WTC11 (cell line): ENCODE data around the gene MFNG. TPM values are rescaled to one million over a fixed set of nuclear protein-coding genes. Genes with fewer than 3 reads are reported as not detected.

Experiments
- ATAC-seq: fragments of 200-7000 bp; cut with Tn5 transposase; 2 replicates; pipeline ENCODE4 v1.10.0; 2021; ENCODE audit warnings: mild to moderate bottlenecking, moderate library complexity
- CTCF ChIA-PET: fragments of 300-600 bp; sonication (Branson Sonifier 250); formaldehyde crosslinking; loops from one replicate; lab custom pipeline; 2021; ENCODE audit warnings: antibody characterized with exemption; lab: Charles Lee
- POLR2A ChIA-PET: fragments of 350-600 bp; sonication (Branson Sonifier 250); formaldehyde crosslinking; loops from one replicate; lab custom pipeline; 2021; ENCODE audit warnings: antibody characterized with exemption; lab: Charles Lee
- DNase-seq: peaks from one replicate; pipeline ENCODE4 v3.0.0; 2021; ENCODE audit warnings: low spot score
- H3K27ac Mint-ChIP-seq: 2 replicates; pipeline ENCODE4 v1.8.0; 2021; ENCODE audit warnings: mixed read lengths
- H3K27me3 Mint-ChIP-seq: 2 replicates; pipeline ENCODE4 v1.8.0; 2021; ENCODE audit warnings: low read depth, mild to moderate bottlenecking, moderate library complexity, mixed read lengths
- H3K36me3 Mint-ChIP-seq: 2 replicates; pipeline ENCODE4 v1.8.0; 2021; ENCODE audit warnings: mixed read lengths
- H3K4me1 Mint-ChIP-seq: 2 replicates; pipeline ENCODE4 v1.8.0; 2022; ENCODE audit warnings: mixed read lengths
- H3K4me3 Mint-ChIP-seq: 2 replicates; pipeline ENCODE4 v1.8.0; 2021; ENCODE audit warnings: mild to moderate bottlenecking, moderate library complexity, mixed read lengths
- H3K9me3 Mint-ChIP-seq: 2 replicates; pipeline ENCODE4 v1.8.0; 2021; ENCODE audit warnings: mixed read lengths
- CBFB ChIP-seq: sonication (generic); formaldehyde crosslinking; IDR thresholded peaks from 2 replicates; pipeline ENCODE4 v1.8.1; 2022; ENCODE audit warnings: mild to moderate bottlenecking, low read depth, missing genetic modification reagents
- CREB1 ChIP-seq: sonication (generic); formaldehyde crosslinking; IDR thresholded peaks from 2 replicates; pipeline ENCODE4 v1.8.0; 2023; ENCODE audit warnings: mild to moderate bottlenecking, missing genetic modification reagents
- E2F1 ChIP-seq: sonication (generic); formaldehyde crosslinking; IDR thresholded peaks from 2 replicates; pipeline ENCODE4 v1.8.0; 2022; ENCODE audit warnings: mild to moderate bottlenecking, missing genetic modification reagents
- ELF4 ChIP-seq: sonication (generic); formaldehyde crosslinking; IDR thresholded peaks from 2 replicates; pipeline ENCODE4 v1.8.1; 2022; ENCODE audit warnings: low read depth, mild to moderate bottlenecking, moderate library complexity, missing genetic modification reagents
- ERG ChIP-seq: fragments of 250-450 bp; sonication (Bioruptor Pico); IDR thresholded peaks from 2 replicates; pipeline ENCODE4 v1.8.0; 2021; ENCODE audit warnings: mild to moderate bottlenecking
- FOXP4 ChIP-seq: sonication (generic); formaldehyde crosslinking; IDR thresholded peaks from 2 replicates; pipeline ENCODE4 v1.8.0; 2022; ENCODE audit warnings: mild to moderate bottlenecking, missing genetic modification reagents
- KAT7 ChIP-seq: sonication (generic); formaldehyde crosslinking; IDR thresholded peaks from 2 replicates; pipeline ENCODE4 v1.8.1; 2023; ENCODE audit warnings: missing genetic modification reagents, mild to moderate bottlenecking, borderline replicate concordance
- MAX ChIP-seq: sonication (generic); formaldehyde crosslinking; IDR thresholded peaks from 2 replicates; pipeline ENCODE4 v1.8.0; 2022; ENCODE audit warnings: mild to moderate bottlenecking, missing genetic modification reagents
- MYBL2 ChIP-seq: sonication (generic); formaldehyde crosslinking; IDR thresholded peaks from 2 replicates; pipeline ENCODE4 v1.8.1; 2023; ENCODE audit warnings: mild to moderate bottlenecking, moderate library complexity, missing genetic modification reagents
- NFATC4 ChIP-seq: fragments of 250-450 bp; sonication (Bioruptor Pico); IDR thresholded peaks from 2 replicates; pipeline ENCODE4 v1.9.0; 2021; ENCODE audit warnings: mild to moderate bottlenecking
- PRRX2 ChIP-seq: fragments of 250-450 bp; sonication (Bioruptor Pico); IDR thresholded peaks from 2 replicates; pipeline ENCODE4 v1.8.0; 2021; ENCODE audit warnings: mild to moderate bottlenecking
- SMAD3 ChIP-seq: sonication (generic); formaldehyde crosslinking; IDR thresholded peaks from 2 replicates; pipeline ENCODE4 v1.8.0; 2022; ENCODE audit warnings: missing genetic modification reagents, mild to moderate bottlenecking, borderline replicate concordance
- SOX15 ChIP-seq: fragments of 250-450 bp; sonication (Bioruptor Pico); IDR thresholded peaks from 2 replicates; pipeline ENCODE4 v1.9.0; 2021; ENCODE audit warnings: mild to moderate bottlenecking
- TEAD1 ChIP-seq: sonication (generic); formaldehyde crosslinking; IDR thresholded peaks from 2 replicates; pipeline ENCODE4 v1.8.0; 2022; ENCODE audit warnings: mild to moderate bottlenecking, missing genetic modification reagents
- TEAD4 ChIP-seq: sonication (generic); formaldehyde crosslinking; IDR thresholded peaks from 2 replicates; pipeline ENCODE4 v1.8.0; 2022; ENCODE audit warnings: mild to moderate bottlenecking, missing genetic modification reagents
- TP53 ChIP-seq: sonication (generic); formaldehyde crosslinking; IDR thresholded peaks from 2 replicates; pipeline ENCODE4 v1.8.1; 2023; ENCODE audit warnings: mild to moderate bottlenecking, missing genetic modification reagents
- ZBTB43 ChIP-seq: sonication (generic); formaldehyde crosslinking; IDR thresholded peaks from 2 replicates; pipeline ENCODE4 v1.8.1; 2023; ENCODE audit warnings: mild to moderate bottlenecking, missing genetic modification reagents
- ZMAT4 ChIP-seq: fragments of 250-450 bp; sonication (Bioruptor Pico); IDR thresholded peaks from 2 replicates; pipeline ENCODE4 v1.9.0; 2021; ENCODE audit warnings: mild to moderate bottlenecking
- ZNF512 ChIP-seq: sonication (generic); formaldehyde crosslinking; IDR thresholded peaks from 2 replicates; pipeline ENCODE4 v1.8.1; 2022; ENCODE audit warnings: missing genetic modification reagents, borderline replicate concordance
- total RNA-seq: library from RNA; stranded (reverse); gene quantifications from 3 replicates; pipeline ENCODE4 v1.2.3, GENCODE V29; 2021

MFNG gene
- total RNA-seq, 1 experiment from 2014 or later: 3.2 TPM

- Mint-ChIP-seq H3K36me3 (no peaks in the 10 kb centered on the region), H3K4me1 (peaks cover 36% of the 10 kb centered on the region), H3K27me3 (peaks cover 56% of the 10 kb centered on the region), H3K4me3 (peak overlapping the region; percentile 87), H3K9me3 (no peaks in the 10 kb centered on the region), H3K27ac (no peak overlapping the region; the same call in 1 of the 2 replicates)
- TF ChIP-seq MAX (CRISPR knock-in tag) (peak; percentile 32; the same call in 1 of the 2 replicates), ZBTB43 (CRISPR knock-in tag) (0 out of 2 replicates have a peak, but pooled peaks have one; percentile 40), MYBL2 (CRISPR knock-in tag) (no peak), FOXP4 (CRISPR knock-in tag) (0 out of 2 replicates have a peak, but pooled peaks have one; percentile 1), TP53 (CRISPR knock-in tag) (0 out of 2 replicates have a peak, but pooled peaks have one; percentile 14)
- peak; percentile 5 for ATAC-seq
- ChIA-PET CTCF (interaction anchor here (1.0 to 1.6 kb wide), 7 partner anchors 8 to 171 kb away, joined by 3 to 13 read pairs (median 6); no protein-coding TSS in a partner anchor), POLR2A (interaction anchor here (0.6 kb wide), 1 partner anchor 154 kb away, joined by 6 read pairs; no protein-coding TSS in a partner anchor)
- no peak for DNase-seq
Measured at GRCh38 chr22:37420686-37421467, 65.3 kb downstream of the MFNG start.

- Mint-ChIP-seq H3K27me3 (peaks cover 48% of the 10 kb centered on the region), H3K9me3 (no peaks in the 10 kb centered on the region), H3K36me3 (no peaks in the 10 kb centered on the region), H3K27ac (no peak overlapping the region; the same call in 1 of the 2 replicates), H3K4me3 (peak overlapping the region; percentile 87), H3K4me1 (peaks cover 32% of the 10 kb centered on the region)
- ChIA-PET CTCF (interaction anchor here (1.0 to 1.6 kb wide), 7 partner anchors 9 to 172 kb away, joined by 3 to 13 read pairs (median 6); no protein-coding TSS in a partner anchor), POLR2A (no interaction called here)
- ATAC-seq (peak; percentile 79), DNase-seq (peak; percentile 64)
- TF ChIP-seq MAX (CRISPR knock-in tag): no peak
- TF ChIP-seq CBFB (CRISPR knock-in tag): peak; percentile 74; the same call in 1 of the 2 replicates
- no peak for TF ChIP-seq SOX15
- TF ChIP-seq ZMAT4 (CRISPR knock-in tag): no peak
- no peak for TF ChIP-seq ERG (CRISPR knock-in tag)
- TF ChIP-seq E2F1 (CRISPR knock-in tag): no peak
- no peak for TF ChIP-seq SMAD3
- no peak for TF ChIP-seq NFATC4 (CRISPR knock-in tag)
- TF ChIP-seq ZNF512 (CRISPR knock-in tag): no peak
- TF ChIP-seq FOXP4 (CRISPR knock-in tag): 0 out of 2 replicates have a peak, but pooled peaks have one; percentile 40
- no peak for TF ChIP-seq ELF4 (CRISPR knock-in tag)
- TF ChIP-seq CREB1: no peak
- no peak for TF ChIP-seq KAT7 (CRISPR knock-in tag)
- no peak for TF ChIP-seq TEAD4 (CRISPR knock-in tag)
- TF ChIP-seq PRRX2 (CRISPR knock-in tag): no peak
- no peak for TF ChIP-seq TEAD1
Measured at GRCh38 chr22:37419969-37420685, 66.1 kb downstream of the MFNG start.
